ENCODE results near the gene KLHL40. TPM values are rescaled to one million over a fixed set of nuclear protein-coding genes. Genes with fewer than 3 reads are reported as not detected.
"Not testable (repeated sequence)": the region's sequence is repeated elsewhere in the genome, so short reads cannot be mapped to it uniquely, and the experiment has no call there.

The KLHL40 gene
- total RNA-seq, 1 experiment from 2014 or later: not detected

DNA sequence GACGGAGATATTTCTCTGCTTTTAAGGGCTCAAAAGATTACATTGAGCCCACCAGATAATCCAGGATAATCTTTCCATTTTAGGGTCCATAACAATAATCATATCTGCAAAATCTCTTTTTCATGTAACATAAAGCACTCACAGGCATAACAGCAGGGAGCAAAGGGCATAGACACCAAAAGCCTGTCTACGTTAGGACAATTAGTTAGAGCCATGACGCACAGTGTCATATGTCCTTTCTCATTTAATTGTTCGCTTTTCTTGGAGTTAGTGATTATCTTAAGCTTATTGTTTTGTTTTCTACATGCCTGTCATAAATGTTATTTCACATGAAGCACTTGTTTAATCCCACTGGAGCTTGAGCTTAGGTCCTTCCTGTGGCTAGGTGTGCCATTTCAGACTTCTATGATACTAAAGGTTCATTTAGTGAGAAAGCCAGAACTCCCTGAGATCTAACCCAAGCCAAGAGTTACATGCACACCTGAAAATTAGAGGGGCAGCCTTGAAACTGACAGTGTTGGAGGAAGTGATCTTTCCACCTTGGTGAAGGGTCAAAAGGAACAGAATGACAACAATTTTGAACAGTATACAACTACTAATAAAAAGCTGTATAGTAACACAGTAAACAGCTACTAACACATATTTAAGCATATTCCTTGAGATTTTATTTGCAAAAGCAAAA, 29.0 kb downstream of the KLHL40 start:
- DNase-seq (ENCODE audit: extremely low read depth, low read depth): no peak

DNA sequence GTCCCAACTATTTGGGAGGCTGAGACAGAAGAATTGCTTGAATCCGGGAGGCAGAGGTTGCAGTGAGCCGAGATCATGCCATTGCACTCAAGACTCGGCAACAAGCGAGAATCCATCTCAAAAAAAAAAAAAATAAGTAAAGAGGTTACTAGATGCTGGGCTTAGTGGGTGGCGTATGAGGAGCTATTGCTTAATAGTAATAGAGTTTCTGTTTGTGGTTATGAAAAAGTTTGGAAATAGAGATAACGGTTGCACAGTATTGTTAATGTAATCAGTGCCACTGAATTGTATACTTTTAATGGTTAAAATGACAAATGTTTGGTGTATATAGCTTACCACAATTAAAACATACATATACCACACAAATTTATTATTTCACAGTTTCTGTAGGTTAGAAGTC, 32.0 kb downstream of the KLHL40 start:
- no peak for DNase-seq (ENCODE audit: extremely low read depth, low read depth)

DNA sequence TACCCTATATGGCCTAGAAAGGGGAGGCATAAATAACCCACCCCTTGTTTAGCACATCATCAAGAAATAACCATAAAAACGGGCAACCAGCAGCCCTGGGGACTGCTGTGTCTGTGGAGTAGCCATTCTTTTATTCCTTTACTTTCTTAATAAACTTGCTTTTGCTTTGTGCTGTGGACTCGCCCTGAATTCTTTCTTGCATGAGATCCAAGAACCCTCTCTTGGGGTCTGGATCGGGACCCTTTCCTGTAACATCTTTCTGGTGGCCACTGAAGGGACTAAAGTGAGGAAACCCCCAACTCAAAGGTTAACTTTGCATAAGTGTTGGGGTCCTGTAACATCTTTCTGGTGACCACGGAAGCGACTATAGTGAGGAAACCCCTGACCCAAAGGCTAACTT, 33.0 kb downstream of the KLHL40 start:
- DNase-seq (ENCODE audit: extremely low read depth, low read depth): no peak

DNA sequence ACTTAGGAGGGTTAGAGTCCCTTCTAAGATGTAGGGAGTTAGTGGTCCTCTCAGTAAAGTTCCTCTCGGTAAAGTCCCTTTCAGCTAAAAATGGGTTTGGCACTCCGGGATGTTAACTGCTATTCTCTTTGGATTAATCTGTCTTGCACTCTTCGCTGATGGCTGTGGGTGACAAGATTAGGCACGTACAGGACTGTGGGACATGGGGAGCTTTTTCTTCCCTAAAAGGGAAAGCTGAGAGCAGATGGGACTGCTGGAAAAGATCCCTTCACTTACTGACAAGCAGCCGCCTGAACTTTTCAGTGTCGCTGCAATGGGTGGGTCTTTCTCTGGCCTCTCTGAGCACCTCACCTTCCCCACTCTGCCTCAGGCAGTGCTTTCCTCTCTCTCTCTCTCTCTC, 33.7 kb downstream of the KLHL40 start:
- no peak for DNase-seq (ENCODE audit: extremely low read depth, low read depth)

DNA sequence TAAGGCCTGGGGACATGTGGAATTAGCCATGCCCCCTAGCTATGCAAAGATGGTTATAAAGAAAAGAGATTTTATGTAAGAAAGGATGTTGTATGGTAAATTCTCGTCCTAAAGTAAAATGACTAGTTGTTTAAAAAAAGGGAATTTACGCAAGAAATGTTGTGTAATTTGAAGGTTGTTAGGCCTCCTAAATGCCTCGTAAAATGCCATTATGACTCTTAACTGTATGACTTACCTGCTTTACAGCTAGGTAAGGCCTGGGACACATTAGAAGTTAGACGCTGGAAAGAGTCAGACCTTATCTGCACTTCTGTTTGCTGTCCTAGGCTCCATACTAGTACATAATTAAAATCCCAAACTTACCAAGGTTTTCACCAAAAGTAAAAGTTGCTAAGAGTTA, 34.8 kb downstream of the KLHL40 start:
- no peak for DNase-seq (ENCODE audit: extremely low read depth, low read depth)

DNA sequence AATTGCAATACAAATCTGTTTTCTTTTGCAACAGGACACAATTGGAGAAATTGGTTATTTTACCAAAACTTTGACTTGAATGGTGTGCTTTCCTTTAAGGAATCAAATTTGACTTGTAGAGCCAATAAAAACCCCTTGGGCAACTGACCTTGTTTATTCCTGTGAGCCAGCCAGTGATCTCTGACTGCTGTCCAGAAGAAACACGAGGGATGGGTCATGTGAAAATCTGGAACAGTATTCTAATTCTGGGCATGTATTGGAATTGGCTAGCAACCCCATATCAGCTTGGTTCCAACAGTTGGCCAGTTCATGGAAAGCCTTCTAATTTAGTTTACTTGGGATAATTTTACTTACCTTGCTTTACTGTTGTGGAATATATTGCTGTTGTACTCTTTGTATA, 36.4 kb downstream of the KLHL40 start:
- DNase-seq (ENCODE audit: extremely low read depth, low read depth): no peak

DNA sequence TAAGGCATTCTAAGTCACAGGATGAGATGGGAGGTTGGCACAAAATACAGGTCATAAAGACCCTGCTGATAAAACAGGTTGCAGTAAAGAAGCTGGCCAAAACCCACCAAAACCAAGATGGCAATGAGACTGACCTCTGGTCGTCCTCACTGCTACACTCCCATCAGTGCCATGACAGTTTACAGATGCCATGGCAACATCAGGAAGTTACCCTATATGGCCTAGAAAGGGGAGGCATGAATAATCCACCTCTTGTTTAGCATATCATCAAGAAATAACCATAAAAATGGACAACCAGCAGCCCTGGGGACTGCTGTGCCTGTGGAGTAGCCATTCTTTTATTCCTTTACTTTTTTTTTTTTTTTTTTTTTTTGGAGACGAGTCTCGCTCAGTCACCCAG, 37.1 kb downstream of the KLHL40 start:
- not testable (repeated sequence) for DNase-seq (ENCODE audit: extremely low read depth, low read depth)

DNA sequence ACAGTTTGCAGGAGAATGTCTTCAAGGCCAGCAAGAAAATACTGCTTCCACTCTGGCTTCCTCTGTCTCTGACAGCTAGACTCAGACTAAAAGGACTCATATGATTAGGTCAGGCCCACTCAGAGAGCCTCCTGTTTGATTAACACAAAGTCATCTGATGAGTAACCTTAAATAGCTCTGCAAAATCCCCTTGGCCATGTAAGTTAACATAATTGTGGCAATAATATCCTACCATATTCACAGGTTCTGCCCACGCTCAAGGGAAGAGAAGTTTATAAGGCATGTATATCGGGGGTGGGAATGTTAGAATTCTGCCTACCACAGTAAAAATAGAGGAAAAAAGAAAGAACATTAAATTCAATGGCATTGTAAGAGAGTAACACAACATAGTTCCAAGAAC, 37.9 kb downstream of the KLHL40 start:
- DNase-seq (ENCODE audit: extremely low read depth, low read depth): no peak

DNA sequence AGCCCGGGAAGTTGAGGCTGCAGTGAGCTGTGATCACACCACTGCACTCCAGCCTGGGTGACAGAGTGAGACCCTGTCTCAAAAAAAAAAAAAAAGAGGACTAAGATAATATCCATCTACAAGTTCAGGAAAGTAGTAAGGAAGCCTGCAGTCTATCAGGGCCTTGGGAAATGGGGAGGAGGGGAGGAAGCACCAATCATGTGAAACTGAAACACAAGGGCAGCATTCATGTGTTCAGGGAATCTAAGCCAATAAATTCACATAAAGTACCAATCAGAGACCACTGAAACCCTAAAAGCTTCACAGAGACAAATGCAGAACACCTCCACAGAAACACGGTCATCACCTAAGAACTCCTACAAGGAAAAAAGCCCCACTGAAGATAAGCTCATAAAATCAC, 40.1 kb downstream of the KLHL40 start:
- no peak for DNase-seq (ENCODE audit: extremely low read depth, low read depth)

DNA sequence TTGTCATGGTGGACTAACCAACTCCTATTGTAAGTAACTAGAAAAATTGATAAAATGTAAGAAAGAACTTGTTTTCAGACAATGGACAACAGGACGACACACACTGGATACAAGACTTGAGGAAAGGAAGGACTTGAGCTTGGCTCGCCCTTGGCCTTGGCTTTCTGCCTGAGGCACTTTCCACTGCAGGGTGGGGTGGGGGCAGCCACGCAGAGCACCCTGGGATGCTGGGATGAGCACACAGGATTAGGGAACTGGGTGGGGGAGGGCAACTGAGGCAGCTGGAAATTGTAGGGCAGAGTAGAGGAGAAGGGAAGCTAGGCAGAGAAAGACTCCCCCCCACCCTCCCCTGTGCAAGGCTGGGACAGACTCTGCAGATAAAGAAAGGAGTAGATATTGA, 42.7 kb downstream of the KLHL40 start:
- DNase-seq (ENCODE audit: extremely low read depth, low read depth): no peak

DNA sequence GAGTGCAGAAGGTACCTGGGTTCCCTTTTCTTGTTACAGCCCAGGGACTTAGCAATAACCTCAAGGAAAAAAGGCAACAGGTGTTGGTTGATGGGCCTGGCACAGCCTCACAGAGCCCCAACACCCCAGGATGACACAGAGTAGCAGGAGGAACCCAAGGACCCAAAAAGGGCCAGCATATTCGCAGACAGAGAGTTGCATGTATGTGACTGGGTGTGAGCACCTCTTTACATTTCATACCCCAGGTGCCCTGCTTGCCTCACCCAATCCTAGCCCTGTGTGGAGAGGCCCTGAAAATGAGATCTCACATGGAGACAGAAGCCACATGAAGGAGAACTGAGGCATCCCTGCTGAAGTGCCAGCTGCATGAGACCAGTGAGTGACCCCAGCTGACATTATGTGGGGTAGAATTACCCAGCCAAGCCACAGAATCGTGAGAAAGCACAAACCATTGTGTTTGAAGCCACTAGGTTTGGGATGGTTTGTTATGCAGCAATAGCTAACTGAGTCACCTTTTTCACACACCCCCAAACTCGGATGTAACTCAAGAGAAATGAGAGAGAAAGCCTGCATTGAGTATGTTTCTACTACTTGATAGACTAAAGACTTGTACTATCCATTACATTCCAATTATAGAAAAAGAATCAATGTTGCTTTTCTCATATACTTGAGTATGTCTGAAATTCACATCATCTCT, 43.5 kb downstream of the KLHL40 start:
- no peak for DNase-seq (ENCODE audit: extremely low read depth, low read depth)

DNA sequence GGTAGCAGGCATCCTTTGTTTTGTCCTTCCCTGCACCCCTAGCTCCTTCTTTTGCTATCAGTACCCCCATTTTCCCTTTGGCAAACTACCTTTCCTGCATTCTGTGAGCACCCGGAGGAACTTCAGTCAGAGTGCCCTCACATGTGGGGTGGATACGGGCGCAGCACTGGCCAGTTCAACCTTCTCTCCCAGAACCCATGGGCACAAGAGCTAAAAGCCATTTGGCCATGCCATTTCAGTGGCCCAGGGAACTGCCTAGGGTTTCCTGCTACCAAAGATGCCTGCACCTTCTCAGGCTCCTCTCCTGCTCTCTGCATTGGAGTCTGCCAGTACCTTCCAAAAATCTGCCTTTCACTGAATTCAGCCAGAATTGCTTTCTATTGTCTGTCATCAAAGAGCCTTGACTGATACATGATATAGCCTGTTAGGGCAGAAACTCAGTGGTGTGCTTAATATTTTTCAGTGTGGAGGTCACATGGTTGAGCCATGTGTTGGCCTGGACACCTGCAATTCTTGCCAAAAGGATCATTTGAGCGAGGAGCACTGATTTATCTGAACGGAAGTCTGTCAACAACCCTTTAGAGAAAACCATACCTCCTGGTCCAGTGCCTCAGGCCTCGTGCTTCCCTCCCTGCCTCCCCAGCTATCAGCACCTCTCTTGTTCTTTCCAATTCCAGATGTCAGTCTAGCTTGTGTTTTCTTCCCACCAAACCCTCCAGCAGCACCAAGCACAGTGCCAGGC, 44.2 kb downstream of the KLHL40 start:
- DNase-seq (ENCODE audit: extremely low read depth, low read depth): no peak

DNA sequence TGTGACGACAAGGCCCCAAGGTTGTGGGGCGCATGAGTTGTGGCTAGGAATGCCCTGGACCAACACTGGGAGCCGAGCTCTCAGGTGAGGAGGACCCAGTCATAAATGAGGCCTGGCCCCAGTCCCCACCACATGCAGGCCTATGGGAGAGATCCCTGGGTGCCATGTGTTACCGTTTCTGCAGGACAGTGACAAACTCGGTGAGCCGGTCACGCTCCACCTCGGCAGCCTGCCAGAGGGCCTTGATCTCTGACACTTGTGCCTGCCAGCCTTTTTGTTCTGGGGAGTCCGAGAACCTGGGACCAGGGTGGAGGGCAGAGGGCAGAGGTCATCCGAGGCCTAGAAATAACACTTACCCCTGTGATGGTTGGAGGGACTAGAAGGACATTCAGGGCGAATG, 45.0 kb downstream of the KLHL40 start:
- DNase-seq (ENCODE audit: extremely low read depth, low read depth): no peak

DNA sequence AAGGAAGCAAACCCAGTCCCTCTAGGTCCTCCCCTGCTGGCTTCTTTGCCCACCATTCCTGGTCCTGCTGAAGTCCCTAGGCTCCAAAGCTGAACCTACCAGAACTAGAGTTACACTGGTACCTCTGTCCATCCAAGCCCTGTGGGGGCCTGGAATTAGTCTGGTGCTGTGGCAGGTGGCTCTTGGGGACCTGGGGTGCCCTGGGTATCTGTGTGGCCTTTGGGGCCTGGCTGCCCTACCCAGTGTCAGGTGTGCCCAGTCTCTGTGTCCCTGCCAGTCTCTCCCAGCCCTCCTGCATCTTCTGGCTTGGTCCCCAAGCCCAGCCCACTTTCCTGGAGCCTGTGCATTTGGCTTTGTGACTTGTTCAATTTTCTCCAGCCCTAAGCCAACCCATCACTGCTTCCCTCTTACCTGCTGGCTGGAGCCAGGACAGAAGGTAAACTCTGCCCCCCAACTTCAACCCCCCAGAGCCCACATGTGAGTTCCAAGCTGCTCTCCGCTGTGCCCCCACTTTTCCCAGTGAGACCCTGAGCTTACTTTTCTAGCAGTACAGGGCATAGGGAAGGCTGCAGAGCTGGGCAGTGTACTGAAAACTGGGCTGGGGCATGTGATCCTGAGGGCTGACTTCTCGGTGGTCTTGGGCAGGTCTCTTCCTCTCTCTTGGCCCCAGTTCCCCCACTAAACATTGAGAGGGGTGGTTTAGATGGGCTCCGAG, 45.5 kb downstream of the KLHL40 start:
- no peak for DNase-seq (ENCODE audit: extremely low read depth, low read depth)

DNA sequence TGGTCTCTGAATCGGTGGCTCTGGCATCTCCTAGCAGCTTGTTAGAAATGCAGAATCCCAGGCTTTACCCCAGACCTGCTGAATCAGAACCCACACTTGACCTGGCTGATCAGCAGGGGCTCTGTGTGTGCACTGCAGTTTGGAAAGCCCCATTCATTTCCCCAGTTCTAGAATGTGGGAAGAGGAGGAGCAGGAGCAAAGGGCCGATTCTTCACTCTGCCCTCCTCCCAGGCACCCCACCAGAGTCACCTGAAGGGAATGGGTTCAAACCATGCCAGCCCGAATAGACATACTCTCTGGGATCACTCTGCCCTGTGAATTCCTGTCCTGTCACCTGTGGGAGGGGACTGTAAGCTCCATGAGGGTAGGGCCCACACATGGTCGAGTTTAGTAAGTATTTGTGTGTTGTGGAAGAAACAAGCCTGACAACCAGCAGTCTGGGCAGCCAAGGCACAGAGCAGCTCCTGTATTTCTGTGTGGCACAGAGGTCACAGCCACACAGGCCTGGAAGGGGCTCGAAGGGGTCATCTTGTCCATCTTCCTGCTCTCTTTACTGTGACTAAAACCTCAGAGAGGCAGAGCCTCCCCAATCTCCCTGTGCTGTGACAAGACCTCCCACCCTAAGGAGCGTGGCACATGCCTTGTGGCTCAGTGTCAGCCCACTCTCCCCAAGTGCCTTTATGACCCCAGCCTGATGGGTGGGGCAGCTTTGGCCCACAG, 46.3 kb downstream of the KLHL40 start:
- DNase-seq (ENCODE audit: extremely low read depth, low read depth): no peak

DNA sequence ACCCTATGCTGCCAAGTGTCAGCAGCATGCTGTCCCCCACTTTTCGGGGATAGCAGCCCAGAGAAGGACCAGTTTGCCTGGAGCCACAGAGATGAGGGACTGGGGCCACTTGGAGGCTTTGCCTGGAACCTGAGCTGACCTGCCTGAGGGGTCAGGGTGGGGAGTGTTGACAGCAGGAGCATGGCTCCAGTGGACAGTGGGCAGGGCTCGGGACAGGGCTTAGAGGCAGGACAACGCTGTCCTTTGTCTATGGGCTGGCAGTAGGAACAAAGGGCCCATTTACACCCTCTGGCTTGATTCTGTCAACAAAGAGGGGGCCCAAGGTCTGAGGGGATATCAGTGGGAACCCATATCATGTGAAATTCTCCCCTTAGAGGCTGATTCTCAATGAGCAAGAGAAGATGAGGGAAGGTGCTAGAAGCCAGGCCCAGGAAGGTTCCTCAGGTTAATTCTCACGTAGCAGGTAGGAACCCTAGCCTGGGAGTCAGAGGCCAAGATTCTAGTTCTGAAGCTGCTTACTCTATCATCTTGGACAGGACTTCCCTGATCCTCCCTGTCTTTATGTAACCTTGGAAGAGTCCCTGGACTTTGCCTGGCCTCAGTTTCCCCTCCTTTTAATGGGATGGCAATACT, 47.0 kb downstream of the KLHL40 start:
- DNase-seq (ENCODE audit: extremely low read depth, low read depth): no peak

DNA sequence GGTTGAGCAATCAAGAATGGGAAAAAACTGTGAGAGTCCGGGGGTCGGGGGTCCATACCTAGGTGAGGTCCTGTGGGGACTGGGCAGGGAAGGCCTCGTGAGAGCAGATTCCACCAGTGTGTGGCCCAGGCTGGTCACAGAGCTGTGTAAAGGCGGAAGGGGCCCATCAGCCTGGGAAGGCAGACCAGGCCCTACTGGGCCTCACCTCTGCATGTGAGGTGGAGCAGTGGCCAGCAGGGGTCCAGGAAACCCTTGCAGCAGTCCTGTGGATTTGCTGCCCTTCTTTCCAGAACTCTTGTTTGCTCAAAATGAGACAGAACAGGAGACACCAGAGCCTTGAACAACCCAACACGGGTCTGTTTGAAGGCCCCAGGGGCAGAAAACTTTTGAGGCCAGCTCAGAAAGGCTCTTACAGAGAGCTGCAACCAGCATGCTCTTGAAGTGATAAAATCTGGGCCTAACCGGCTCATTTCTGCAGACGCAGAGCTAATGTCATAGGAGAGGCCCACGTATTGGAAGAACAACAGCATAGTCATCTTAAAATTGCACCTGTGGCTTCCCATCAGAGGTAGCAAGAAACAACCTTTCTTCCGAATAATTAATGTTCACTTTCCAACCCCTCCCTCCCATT, 47.6 kb downstream of the KLHL40 start:
- DNase-seq (ENCODE audit: extremely low read depth, low read depth): no peak

DNA sequence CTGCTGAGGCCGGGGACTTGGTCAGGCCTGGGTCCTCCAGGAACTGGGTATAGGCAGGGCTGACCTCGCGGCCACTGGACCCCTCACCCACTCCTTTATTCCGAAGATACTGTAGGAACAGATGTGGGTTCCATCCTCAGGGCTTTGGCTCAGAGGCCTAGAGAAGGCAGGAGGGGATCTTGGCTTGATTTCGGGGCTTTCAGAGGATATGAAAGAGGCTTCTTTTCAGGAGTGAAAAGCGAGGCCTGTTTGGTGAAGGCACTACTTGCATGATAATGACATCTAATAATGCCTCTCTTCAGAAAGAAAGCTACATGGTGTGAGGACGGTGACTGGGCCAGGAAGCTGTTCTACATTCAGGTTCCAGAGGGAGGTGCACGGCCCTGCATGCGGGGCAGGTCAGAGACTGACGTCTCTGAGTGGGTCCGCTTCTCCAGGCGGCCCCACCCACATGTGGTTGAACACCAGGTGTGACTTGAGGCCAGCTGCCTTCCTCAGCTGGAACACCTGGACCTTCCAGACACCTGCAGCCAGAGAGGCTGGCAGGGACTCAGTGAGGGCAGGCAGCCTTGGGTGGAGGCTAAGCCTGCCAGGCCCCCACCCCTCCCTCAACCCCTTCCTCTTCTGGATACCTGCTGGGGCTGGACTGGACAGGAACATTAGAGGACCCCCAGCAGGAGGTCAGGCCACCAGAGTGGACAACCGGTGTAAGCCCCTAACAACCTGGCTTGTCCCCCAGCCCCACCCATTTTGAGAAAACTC, 48.3 kb downstream of the KLHL40 start:
- DNase-seq (ENCODE audit: extremely low read depth, low read depth): no peak

DNA sequence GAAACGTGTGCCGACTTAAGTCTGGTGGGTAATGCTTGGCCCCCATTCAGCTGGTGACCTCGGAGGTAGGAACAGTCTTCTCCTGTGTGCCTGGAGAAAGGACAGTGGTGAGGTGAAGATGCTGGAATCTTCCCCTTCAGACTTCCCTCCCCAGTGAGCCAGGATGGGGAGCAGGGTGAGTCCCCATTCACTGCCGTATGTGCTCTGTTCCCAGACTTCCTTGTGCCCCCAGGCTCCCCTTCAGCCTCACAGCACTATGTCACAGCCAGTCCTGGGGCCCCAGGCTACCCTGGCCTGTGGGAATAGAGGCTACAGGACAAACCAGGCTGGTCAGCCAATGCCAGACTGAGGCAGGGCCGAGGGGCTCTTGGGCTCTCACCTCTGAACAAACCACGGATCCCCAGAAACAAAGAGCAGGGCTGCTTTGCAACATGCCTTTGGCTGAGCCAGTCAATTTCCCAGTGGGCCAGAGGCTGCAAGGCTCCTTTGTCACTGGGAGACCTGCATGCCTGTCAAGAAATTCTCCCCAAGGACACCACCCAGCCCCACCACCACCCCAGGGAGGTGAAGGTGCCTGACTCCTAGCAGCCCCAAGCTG, 49.0 kb downstream of the KLHL40 start:
- DNase-seq (ENCODE audit: extremely low read depth, low read depth): no peak

Measured in NCI-H460 (cell line).